HL-60 (cell line): Measurements from ENCODE around the gene NUMB.

ENCODE experiments used
- DNase-seq, 2 experiments: peaks; one replicate each; pipeline ENCODE4 v3.0.0-alpha.2; 2010 to 2020; ENCODE audit warnings: low read depth in 1 of 2, low spot score in 1 of 2
- H3K27ac ChIP-seq: fragments of 250-450 bp; sonication (Bioruptor Pico); replicated peaks from 2 replicates; pipeline ENCODE4 v1.5.1; 2020; ENCODE audit warnings: mild to moderate bottlenecking, moderate library complexity
- H3K27me3 ChIP-seq: fragments of 250-450 bp; sonication (Bioruptor Pico); 2 replicates; pipeline ENCODE4 v1.5.1; 2021; ENCODE audit warnings: mild to moderate bottlenecking, moderate library complexity; ENCODE audit not compliant: insufficient read depth, poor library complexity, severe bottlenecking
- H3K4me3 ChIP-seq: replicated peaks from 2 replicates; pipeline ENCODE4 v1.5.1; 2011; ENCODE audit warnings: mild to moderate bottlenecking, control low read depth, low read length; ENCODE audit not compliant: insufficient read depth
- CTCF ChIP-seq: IDR thresholded peaks from one replicate; pipeline ENCODE4 v1.5.1; 2011; ENCODE audit warnings: low read length, control low read depth, inconsistent platforms; ENCODE audit not compliant: insufficient read depth
- GABPA ChIP-seq: IDR thresholded peaks from 2 replicates; pipeline ENCODE4 v1.6.1; 2012; ENCODE audit warnings: low read depth
- POLR2AphosphoS5 ChIP-seq: IDR thresholded peaks from 2 replicates; pipeline ENCODE4 v1.6.1; 2012; ENCODE audit warnings: low read depth
- SPI1 ChIP-seq: IDR thresholded peaks from 2 replicates; pipeline ENCODE4 v1.6.1; 2012; ENCODE audit warnings: low read depth, mild to moderate bottlenecking, borderline replicate concordance
- TF ChIP-seq, protein P1 (sequence below): IDR thresholded peaks from 2 replicates; pipeline ENCODE4 v1.6.1; 2012; ENCODE audit warnings: low read depth; ENCODE audit not compliant: insufficient replicate concordance

NUMB gene

DNA sequence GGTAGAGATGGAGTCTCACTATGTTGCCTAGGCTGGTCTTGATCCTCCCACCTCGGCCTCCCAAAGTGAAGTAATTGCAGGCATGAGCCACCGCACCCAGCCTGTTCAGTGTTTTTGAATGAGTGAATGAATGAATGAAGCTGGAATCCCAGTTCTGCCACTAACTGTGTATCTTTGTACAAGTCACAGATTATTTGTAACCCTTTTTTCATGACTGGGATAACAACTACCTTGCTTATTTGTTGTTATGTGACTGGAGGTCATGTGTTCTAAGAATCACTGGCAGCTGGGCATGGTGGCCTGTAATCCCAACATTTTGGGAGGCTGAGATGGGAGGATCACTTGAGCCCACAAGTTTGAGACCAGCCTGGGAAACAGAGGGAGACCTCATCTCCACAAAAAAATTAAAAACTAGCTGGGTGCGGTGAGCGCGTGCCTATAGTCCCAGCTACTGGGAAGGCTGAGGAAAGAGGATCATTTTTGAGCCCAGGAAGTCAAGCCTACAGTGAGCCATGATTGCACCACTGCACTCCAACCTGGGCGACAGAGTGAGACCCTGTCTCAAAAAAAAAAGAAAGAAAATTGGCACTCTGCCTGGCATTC is 13.3 kb upstream of the NUMB start:
- Histone ChIP-seq H3K27ac (no peak overlapping the region), H3K4me3 (no peak overlapping the region), H3K27me3 (no peaks in the 10 kb centered on the region)
- DNase-seq: no peak
- TF ChIP-seq, protein P1, sequence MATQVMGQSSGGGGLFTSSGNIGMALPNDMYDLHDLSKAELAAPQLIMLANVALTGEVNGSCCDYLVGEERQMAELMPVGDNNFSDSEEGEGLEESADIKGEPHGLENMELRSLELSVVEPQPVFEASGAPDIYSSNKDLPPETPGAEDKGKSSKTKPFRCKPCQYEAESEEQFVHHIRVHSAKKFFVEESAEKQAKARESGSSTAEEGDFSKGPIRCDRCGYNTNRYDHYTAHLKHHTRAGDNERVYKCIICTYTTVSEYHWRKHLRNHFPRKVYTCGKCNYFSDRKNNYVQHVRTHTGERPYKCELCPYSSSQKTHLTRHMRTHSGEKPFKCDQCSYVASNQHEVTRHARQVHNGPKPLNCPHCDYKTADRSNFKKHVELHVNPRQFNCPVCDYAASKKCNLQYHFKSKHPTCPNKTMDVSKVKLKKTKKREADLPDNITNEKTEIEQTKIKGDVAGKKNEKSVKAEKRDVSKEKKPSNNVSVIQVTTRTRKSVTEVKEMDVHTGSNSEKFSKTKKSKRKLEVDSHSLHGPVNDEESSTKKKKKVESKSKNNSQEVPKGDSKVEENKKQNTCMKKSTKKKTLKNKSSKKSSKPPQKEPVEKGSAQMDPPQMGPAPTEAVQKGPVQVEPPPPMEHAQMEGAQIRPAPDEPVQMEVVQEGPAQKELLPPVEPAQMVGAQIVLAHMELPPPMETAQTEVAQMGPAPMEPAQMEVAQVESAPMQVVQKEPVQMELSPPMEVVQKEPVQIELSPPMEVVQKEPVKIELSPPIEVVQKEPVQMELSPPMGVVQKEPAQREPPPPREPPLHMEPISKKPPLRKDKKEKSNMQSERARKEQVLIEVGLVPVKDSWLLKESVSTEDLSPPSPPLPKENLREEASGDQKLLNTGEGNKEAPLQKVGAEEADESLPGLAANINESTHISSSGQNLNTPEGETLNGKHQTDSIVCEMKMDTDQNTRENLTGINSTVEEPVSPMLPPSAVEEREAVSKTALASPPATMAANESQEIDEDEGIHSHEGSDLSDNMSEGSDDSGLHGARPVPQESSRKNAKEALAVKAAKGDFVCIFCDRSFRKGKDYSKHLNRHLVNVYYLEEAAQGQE: no peak
- TF ChIP-seq CTCF (no peak), SPI1 (no peak), GABPA (no peak), POLR2AphosphoS5 (no peak)

DNA sequence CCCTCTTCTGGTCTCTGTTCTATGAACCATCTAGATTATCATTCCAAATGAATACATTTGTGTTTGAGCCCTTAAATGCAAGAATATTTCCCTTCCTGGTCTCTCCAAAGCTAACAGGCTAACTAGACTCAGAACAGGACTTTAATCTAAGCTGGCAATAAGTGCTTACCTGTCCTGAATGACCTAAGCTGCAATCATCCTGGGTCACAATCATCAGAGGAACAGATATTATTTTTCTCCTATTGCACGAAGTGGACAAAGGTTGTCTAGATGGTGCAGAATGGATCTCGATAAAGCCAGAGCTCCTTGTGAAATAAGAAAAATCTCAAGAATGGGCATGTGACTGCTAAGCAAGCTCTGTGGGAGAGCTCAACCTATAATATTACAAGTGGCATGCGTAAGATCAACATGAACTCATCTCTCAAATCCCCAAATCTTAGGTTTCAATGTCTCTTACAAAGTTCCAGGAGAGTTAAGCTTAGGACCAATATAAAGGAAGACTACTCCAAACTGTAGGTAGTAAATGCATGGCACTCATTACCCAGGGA is 10.6 kb upstream of the NUMB start:
- no peaks in the 10 kb centered on the region for H3K27me3 ChIP-seq
- no peak for DNase-seq
- no peak overlapping the region for H3K27ac ChIP-seq
- H3K4me3 ChIP-seq: no peak overlapping the region
- no peak for TF ChIP-seq CTCF
- TF ChIP-seq SPI1: no peak

DNA sequence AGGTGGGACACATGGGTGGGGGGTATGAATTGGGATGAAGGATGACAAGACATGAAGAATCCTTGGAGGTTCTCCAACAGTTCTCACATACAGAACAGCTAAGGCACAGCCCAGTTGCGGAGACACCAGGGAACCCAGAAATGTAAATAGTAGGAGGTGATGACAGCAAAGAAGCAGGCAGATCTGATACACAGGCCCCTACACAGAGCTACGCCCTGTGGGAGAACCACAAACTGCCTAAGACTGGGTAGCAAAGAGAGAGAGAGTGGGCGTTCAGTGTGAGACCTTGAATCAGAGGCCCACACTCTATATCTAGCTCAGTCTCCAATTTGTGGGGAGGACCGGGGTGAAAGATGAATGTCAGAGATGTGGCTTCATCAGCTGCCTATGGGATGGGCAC is 9.5 kb upstream of the NUMB start:
- no peak overlapping the region for H3K27ac ChIP-seq

More for the DNA sequence above, 9.5 kb upstream of the NUMB start:
- DNase-seq: no peak
- H3K27me3 ChIP-seq: no peaks in the 10 kb centered on the region
- TF ChIP-seq GABPA (no peak), POLR2AphosphoS5 (no peak), CTCF (no peak), SPI1 (no peak)
- TF ChIP-seq, protein P1: no peak
- no peak overlapping the region for H3K4me3 ChIP-seq
